D721Med (cell line): ENCODE measurements around the gene DCTN2.
"Not testable (repeated sequence)": the region's sequence is repeated elsewhere in the genome, so short reads cannot be mapped to it uniquely, and the experiment has no call there.

Source experiments
- DNase-seq: peaks from one replicate; pipeline ENCODE4 v3.0.0; 2011; ENCODE audit warnings: low spot score; ENCODE audit not compliant: insufficient read length
- FAIRE-seq: peaks from 2 replicates; lab custom pipeline; 2011; peaks lifted over from hg19 to GRCh38; lab: Jason Lieb, UNC
- TF ChIP-seq, protein P1 (sequence below): IDR thresholded peaks from 2 replicates; pipeline ENCODE4 v1.5.1; 2012; ENCODE audit warnings: mild to moderate bottlenecking, control low read depth; ENCODE audit not compliant: insufficient read depth; ENCODE audit errors: missing control alignments

DCTN2 gene

DNA sequence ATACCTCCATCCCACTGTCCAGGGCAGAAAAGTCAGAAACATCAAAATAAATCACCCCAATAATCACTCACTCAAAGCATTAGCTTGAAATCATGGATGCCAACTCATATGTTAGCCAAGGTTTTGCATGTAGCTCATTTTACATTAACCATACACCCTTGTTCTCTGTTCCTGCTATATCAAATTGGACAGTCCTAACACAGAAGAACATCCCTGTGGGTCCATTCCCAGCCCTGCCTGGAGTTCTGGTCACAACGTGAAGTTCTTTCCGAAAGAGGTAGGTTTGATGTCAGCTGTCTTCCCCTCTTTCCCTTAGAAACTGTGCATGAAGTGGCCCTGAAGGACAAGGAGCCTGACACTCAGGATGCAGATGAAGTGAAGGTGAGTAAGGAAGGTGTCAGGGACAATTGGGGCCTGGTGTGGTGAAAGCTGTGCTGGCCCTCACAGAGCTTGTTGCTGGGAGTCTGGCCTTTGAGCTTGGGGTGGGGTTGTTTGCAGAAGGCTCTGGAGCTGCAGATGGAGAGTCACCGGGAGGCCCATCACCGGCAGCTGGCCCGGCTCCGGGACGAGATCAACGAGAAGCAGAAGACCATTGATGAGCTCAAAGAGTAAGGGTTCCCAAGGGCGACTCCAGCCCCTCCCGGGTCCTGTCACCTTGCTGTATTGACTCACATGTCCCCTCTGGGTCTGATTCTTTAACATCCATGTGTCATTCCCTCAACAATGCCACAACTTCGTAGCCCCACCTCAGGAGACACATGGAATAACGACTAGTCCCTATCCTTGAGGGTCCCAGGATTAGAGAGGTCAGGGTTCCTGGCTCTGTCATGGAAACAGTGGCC is 29.0 kb upstream of the DCTN2 start:
- FAIRE-seq (no peak), DNase-seq (no peak)
- TF ChIP-seq, protein P1, sequence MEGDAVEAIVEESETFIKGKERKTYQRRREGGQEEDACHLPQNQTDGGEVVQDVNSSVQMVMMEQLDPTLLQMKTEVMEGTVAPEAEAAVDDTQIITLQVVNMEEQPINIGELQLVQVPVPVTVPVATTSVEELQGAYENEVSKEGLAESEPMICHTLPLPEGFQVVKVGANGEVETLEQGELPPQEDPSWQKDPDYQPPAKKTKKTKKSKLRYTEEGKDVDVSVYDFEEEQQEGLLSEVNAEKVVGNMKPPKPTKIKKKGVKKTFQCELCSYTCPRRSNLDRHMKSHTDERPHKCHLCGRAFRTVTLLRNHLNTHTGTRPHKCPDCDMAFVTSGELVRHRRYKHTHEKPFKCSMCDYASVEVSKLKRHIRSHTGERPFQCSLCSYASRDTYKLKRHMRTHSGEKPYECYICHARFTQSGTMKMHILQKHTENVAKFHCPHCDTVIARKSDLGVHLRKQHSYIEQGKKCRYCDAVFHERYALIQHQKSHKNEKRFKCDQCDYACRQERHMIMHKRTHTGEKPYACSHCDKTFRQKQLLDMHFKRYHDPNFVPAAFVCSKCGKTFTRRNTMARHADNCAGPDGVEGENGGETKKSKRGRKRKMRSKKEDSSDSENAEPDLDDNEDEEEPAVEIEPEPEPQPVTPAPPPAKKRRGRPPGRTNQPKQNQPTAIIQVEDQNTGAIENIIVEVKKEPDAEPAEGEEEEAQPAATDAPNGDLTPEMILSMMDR: no peak

DNA sequence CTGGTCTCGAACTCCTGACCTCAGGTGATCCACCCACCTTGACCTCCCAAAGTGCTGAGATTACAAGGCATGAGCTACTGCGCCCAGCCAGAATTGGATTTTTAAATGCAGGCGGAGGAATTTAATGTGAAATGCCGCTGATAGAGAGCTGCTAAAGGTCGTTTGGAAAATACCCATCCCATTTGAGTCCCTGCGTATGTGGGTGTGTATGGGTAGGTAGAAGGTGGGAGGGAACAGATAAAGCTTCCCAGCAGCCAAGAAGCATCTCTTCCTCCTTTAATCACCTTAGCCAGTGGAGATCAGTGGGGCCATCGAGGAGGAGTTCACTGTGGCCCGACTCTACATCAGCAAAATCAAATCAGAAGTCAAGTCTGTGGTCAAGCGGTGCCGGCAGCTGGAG is 27.8 kb upstream of the DCTN2 start:
- FAIRE-seq (no peak), DNase-seq (no peak)
- TF ChIP-seq, protein P1: no peak

DNA sequence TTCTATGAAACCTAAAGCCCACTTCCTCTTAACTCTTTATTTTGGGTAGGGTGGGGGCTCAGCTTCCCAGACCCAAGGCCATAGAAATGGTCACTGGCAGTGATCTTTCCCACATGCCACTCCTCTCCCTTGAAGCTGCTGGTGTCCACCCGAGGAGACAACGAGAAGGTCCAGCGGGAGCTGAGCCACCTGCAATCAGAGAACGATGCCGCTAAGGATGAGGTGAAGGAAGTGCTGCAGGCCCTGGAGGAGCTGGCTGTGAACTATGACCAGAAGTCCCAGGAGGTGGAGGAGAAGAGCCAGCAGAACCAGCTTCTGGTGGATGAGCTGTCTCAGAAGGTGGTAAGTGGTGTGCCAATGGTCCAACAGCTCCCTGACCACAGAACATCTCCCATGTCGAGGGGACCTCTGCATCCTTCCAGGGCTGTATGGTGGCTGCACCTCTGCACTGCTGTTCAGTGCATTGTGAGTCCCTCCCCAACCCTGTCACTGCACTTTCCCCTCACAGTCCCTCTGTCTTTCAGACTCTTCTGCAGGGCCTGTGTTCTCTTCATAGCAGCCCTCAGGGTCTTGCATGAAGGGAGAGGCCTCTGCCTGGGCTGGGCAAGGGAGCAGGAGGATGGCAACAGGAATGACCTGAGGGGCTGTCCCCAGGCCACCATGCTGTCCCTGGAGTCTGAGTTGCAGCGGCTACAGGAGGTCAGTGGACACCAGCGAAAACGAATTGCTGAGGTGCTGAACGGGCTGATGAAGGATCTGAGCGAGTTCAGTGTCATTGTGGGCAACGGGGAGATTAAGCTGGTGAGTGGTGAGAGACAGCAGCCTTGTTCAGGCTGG is 25.2 kb upstream of the DCTN2 start:
- DNase-seq: no peak
- no peak for FAIRE-seq
- TF ChIP-seq, protein P1: no peak

DNA sequence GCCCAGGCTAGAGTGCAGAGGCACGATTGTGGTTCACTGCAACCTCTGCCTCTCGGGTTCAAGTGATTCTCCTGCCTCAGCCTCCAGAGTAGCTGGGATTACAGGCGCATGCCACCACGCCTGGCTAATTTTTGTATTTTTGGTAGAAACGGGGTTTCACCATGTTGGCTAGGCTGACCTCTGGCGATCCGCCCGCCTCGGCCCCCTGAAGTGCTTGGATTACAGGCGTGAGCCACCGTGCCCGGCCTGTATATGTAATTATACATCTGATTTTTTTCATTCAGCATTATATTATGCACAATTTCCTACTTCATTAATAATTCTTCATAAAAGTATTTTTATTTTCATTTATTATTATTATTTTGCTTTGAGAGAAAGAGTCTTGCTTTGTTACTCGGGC is 23.4 kb upstream of the DCTN2 start:
- DNase-seq, FAIRE-seq: not testable (repeated sequence)

DNA sequence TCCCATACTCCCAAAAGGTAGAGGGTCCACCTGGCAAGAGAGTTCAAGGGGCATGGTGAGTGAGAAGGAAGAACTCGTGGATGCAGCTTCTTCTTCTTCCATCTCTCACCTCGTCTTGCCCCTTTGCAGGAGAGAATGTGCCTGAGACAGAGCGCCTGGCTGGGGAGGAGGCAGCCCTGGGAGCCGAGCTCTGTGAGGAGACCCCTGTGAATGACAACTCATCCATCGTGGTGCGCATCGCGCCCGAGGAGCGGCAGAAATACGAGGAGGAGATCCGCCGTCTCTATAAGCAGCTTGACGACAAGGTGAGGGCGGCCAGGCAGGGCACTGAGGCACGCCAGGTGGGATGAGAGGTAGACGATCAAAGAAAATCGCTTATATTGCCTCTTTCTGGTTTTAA is 22.9 kb upstream of the DCTN2 start:
- FAIRE-seq: no peak
- TF ChIP-seq, protein P1: no peak
- no peak for DNase-seq

DNA sequence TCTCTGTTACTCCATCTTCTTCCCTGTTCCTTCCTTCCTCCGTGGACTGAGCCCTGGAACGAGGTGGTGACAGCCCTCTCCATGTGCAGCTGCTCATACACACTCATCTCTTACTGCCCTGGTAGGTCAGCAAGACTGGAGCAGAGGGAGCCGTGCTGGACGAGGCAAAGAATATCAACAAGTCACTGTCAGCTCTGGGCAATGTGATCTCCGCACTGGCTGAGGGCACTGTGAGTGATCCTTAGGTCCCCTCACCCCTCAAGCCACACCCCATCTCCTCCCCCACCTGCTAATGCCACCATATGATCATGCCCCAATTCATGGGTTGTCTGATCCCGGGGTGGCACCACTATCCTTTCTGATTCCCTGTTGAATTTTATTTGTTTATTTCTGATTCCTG is 21.8 kb upstream of the DCTN2 start:
- DNase-seq (no peak), FAIRE-seq (no peak)
- TF ChIP-seq, protein P1: no peak

DNA sequence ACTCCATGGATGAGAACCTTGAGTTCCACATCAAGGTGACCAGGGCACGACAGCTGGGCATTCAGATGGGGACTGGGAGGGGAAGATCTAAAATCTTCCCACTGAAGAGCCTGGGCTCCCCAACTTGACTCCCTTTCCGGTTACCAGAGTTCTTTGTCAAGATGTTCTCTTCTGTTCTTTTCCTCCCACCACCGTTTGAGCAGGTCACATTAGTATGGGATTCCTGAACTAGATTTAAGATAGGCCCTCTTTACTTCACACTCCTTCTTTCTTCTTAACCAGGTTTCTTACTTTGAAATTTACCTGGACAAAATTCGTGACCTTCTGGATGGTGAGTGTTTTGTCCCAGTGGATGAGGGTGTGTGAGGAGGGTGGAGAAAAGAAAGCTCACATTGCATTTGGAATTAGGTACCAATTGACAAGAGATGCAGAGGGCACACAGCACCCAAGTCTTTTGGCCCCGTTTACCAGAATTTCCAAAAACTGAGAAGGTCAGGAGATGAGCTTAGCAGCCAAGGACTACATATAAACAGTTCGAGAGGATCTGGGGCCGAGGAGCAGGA is 17.3 kb upstream of the DCTN2 start:
- TF ChIP-seq, protein P1: no peak
- DNase-seq (no peak), FAIRE-seq (no peak)
